Measurements from ENCODE around the gene SDC4.

- TF ChIP-seq, protein P1, sequence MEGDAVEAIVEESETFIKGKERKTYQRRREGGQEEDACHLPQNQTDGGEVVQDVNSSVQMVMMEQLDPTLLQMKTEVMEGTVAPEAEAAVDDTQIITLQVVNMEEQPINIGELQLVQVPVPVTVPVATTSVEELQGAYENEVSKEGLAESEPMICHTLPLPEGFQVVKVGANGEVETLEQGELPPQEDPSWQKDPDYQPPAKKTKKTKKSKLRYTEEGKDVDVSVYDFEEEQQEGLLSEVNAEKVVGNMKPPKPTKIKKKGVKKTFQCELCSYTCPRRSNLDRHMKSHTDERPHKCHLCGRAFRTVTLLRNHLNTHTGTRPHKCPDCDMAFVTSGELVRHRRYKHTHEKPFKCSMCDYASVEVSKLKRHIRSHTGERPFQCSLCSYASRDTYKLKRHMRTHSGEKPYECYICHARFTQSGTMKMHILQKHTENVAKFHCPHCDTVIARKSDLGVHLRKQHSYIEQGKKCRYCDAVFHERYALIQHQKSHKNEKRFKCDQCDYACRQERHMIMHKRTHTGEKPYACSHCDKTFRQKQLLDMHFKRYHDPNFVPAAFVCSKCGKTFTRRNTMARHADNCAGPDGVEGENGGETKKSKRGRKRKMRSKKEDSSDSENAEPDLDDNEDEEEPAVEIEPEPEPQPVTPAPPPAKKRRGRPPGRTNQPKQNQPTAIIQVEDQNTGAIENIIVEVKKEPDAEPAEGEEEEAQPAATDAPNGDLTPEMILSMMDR (IDR thresholded peaks at IDR 0.05), result no peak
- TF ChIP-seq POLR2A (IDR thresholded peaks at IDR 0.05), result no peak
Measured at GRCh38 chr20:45329497-45330319, 18.5 kb downstream of the SDC4 start.
